KG1 (cell line): ENCODE results near the gene LDB1.

Experiments
- DNase-seq: peaks from one replicate; lab custom pipeline; 2025; lab: John Stamatoyannopoulos, UW

Gene LDB1

GRCh38 chr10:102120142-102120990 lies at the start of gene LDB1:
Gene LDB1, minus strand, starts transcription at chr10:102120368. Its CDS starts 258 bp downstream, at chr10:102120110.
- peak; percentile 63 for DNase-seq

GRCh38 chr10:102167861-102168260 lies 47.7 kb upstream of the LDB1 start:
- no peak for DNase-seq

GRCh38 chr10:102163342-102163989 lies 43.3 kb upstream of the LDB1 start:
- DNase-seq = no peak

- no peak for DNase-seq
Observed at GRCh38 chr10:102159831-102160230, 39.7 kb upstream of the LDB1 start.

- DNase-seq = no peak
Observed at GRCh38 chr10:102159051-102159597, 39.0 kb upstream of the LDB1 start.

- DNase-seq = no peak
Observed at GRCh38 chr10:102157224-102157623, 37.1 kb upstream of the LDB1 start.

GRCh38 chr10:102154466-102155116 lies 34.4 kb upstream of the LDB1 start:
- no peak for DNase-seq

GRCh38 chr10:102153093-102153620 lies 33.0 kb upstream of the LDB1 start:
- no peak for DNase-seq

- no peak for DNase-seq
Observed at GRCh38 chr10:102152545-102152890, 32.4 kb upstream of the LDB1 start.

GRCh38 chr10:102151774-102152544 lies 31.8 kb upstream of the LDB1 start, which contains the start of gene NOLC1:
Gene NOLC1, plus strand, starts transcription at chr10:102152389. Its CDS starts 22 bp downstream, at chr10:102152411.
- peak; percentile 92 for DNase-seq

- no peak for DNase-seq
Observed at GRCh38 chr10:102150970-102151773, 31.0 kb upstream of the LDB1 start.

- DNase-seq = no peak
Observed at GRCh38 chr10:102148275-102148674, 28.1 kb upstream of the LDB1 start.

GRCh38 chr10:102147561-102147960 lies 27.4 kb upstream of the LDB1 start:
- no peak for DNase-seq

GRCh38 chr10:102146971-102147428 lies 26.8 kb upstream of the LDB1 start:
- no peak for DNase-seq

GRCh38 chr10:102141583-102142107 lies 21.5 kb upstream of the LDB1 start:
- DNase-seq = no peak

- DNase-seq = no peak
Observed at GRCh38 chr10:102140913-102141540, 20.9 kb upstream of the LDB1 start.

- no peak for DNase-seq
Observed at GRCh38 chr10:102140218-102140617, 20.1 kb upstream of the LDB1 start.

- DNase-seq = no peak
Observed at GRCh38 chr10:102139281-102140110, 19.3 kb upstream of the LDB1 start.
